ELF-1 (cell line): ENCODE measurements around the gene PDIK1L.
"Not testable (repeated sequence)": the region's sequence is repeated elsewhere in the genome, so short reads cannot be mapped to it uniquely, and the experiment has no call there.

Source experiments
- DNase-seq: peaks from one replicate; pipeline ENCODE4 v3.0.0-alpha.2; 2016; ENCODE audit warnings: low read depth, low spot score

PDIK1L gene

GRCh38 chr1:26090893-26091292 is 20.7 kb upstream of the PDIK1L start:
- DNase-seq, result no peak

- peak; percentile 44 for DNase-seq
Observed at GRCh38 chr1:26092422-26092821, 19.2 kb upstream of the PDIK1L start.

GRCh38 chr1:26093569-26093968 is 18.1 kb upstream of the PDIK1L start:
- DNase-seq, result not testable (repeated sequence)

- DNase-seq, result peak; percentile 93
Observed at GRCh38 chr1:26094076-26094669, 17.5 kb upstream of the PDIK1L start.

GRCh38 chr1:26094677-26095383 is 16.8 kb upstream of the PDIK1L start:
- peak; percentile 95 for DNase-seq

GRCh38 chr1:26096471-26096870 is 15.2 kb upstream of the PDIK1L start:
- DNase-seq, result no peak

GRCh38 chr1:26097696-26098095 is 13.9 kb upstream of the PDIK1L start:
- no peak for DNase-seq

- no peak for DNase-seq
Observed at GRCh38 chr1:26098602-26099001, 13.0 kb upstream of the PDIK1L start.

GRCh38 chr1:26099780-26100179 is 11.8 kb upstream of the PDIK1L start:
- no peak for DNase-seq

GRCh38 chr1:26100204-26100603 is 11.4 kb upstream of the PDIK1L start:
- not testable (repeated sequence) for DNase-seq

GRCh38 chr1:26102119-26102518 is 9.5 kb upstream of the PDIK1L start:
- DNase-seq, result no peak

- DNase-seq, result no peak
Observed at GRCh38 chr1:26102526-26102925, 9.1 kb upstream of the PDIK1L start.

- not testable (repeated sequence) for DNase-seq
Observed at GRCh38 chr1:26105226-26105548, 6.4 kb upstream of the PDIK1L start.

- no peak for DNase-seq
Observed at GRCh38 chr1:26109229-26110164, 2.1 kb upstream of the PDIK1L start.

- DNase-seq, result peak; percentile 82
Observed at GRCh38 chr1:26110731-26111529, 694 bp upstream of the PDIK1L start.

GRCh38 chr1:26112407-26112775 is 767 bp downstream of the PDIK1L start:
- DNase-seq, result no peak

GRCh38 chr1:26114165-26114927 is 2.7 kb downstream of the PDIK1L start:
- DNase-seq, result no peak

GRCh38 chr1:26119892-26120608 is 8.4 kb downstream of the PDIK1L start:
- no peak for DNase-seq

GRCh38 chr1:26121854-26122773 is 10.5 kb downstream of the PDIK1L start:
- DNase-seq, result no peak
